Measurements from ENCODE around the gene LAMC2. TPM values are rescaled to one million over a fixed set of nuclear protein-coding genes. Genes with fewer than 3 reads are reported as not detected.

Gene LAMC2
- total and polyA plus RNA-seq, 2 of the 8 experiments (the other 6 are each of a cell fraction or from before 2014, with no cell fraction given): 4.6 to 12.9 TPM

- Histone ChIP-seq H3K27ac (ENCODE audit: low read depth, low read length) (no peak overlapping the region), H3K4ac (replicated peaks; ENCODE audit: insufficient read length, low read depth, low read length) (no peak overlapping the region), H2BK5ac (ENCODE audit: low read depth, low read length) (no peak overlapping the region), H3K23me2 (ENCODE audit: low read depth, low read length) (no peaks in the 10 kb centered on the region), H3K4me2 (ENCODE audit: insufficient read depth in 1 of 2, low read depth in 2 of 2, low read length in 2 of 2) (no peak overlapping the region), H3K79me2 (ENCODE audit: control insufficient read depth in 1 of 2, insufficient read depth in 2 of 2, low read length in 2 of 2) (no peaks in the 10 kb centered on the region), H4K20me1 (replicated peaks in 1 of 2; ENCODE audit: control insufficient read depth in 1 of 2, insufficient read depth in 2 of 2, low read length in 2 of 2) (no peaks in the 10 kb centered on the region), H3K79me1 (ENCODE audit: low read depth, low read length) (no peaks in the 10 kb centered on the region), H2BK15ac (ENCODE audit: low read length) (no peak overlapping the region), H3K27me3 (replicated peaks in 1 of 4; ENCODE audit: control insufficient read depth in 3 of 4, extremely low read depth in 1 of 4, insufficient read depth in 3 of 4, low read length in 3 of 4) (no peaks in the 10 kb centered on the region), H3K4me3 (ENCODE audit: extremely low read depth in 1 of 4, insufficient read depth in 2 of 4, low read depth in 3 of 4, low read length in 4 of 4) (no peak overlapping the region), H3K9me3 (ENCODE audit: insufficient read depth in 2 of 2, low read depth in 1 of 2, low read length in 1 of 2) (no peaks in the 10 kb centered on the region), H3K14ac (ENCODE audit: insufficient read length) (no peak overlapping the region), H2AFZ (ENCODE audit: low read length) (no peak overlapping the region), H2BK120ac (replicated peaks; ENCODE audit: low read depth, low read length) (no peak overlapping the region), H4K5ac (ENCODE audit: insufficient read length, low read depth, low read length) (no peak overlapping the region), H3K4me1 (replicated peaks in 1 of 4; ENCODE audit: control insufficient read depth in 3 of 4, insufficient read depth in 4 of 4, low read length in 3 of 4) (no peaks in the 10 kb centered on the region), H2AK5ac (ENCODE audit: low read depth, low read length) (no peak overlapping the region), H2BK20ac (ENCODE audit: low read length) (no peak overlapping the region), H3K23ac (ENCODE audit: insufficient read length) (no peak overlapping the region), H3K36me3 (ENCODE audit: control insufficient read depth in 2 of 4, insufficient read depth in 4 of 4, low read length in 3 of 4) (peaks cover 0 to 11% (median 6%) of the 10 kb centered on the region in 4 experiments; a peak in 5 of 8 replicates), H4K8ac (ENCODE audit: extremely low read depth, insufficient read depth, low read length) (no peak overlapping the region), H3K56ac (replicated peaks; ENCODE audit: insufficient read length, low read depth, low read length) (no peak overlapping the region), H3K18ac (ENCODE audit: extremely low read depth, low read length) (no peak overlapping the region), H4K91ac (replicated peaks; ENCODE audit: insufficient read length, low read length) (no peak overlapping the region), H3K9ac (replicated peaks in 1 of 4; ENCODE audit: extremely low read depth in 1 of 4, low read depth in 3 of 4, low read length in 3 of 4) (no peak overlapping the region), H2BK12ac (ENCODE audit: low read depth, low read length) (no peak overlapping the region)
- 89% methylated on average over 7 of the region's 7 CpGs; no CpG with 5 or more reads in 1 of the 2 experiments for WGBS, 2 experiments (ENCODE audit: extremely low coverage in 1 of 2, insufficient coverage in 1 of 2, insufficient read length in 1 of 2, insufficient replicate concordance in 2 of 2, low coverage in 1 of 2, low lambda C conversion rate in 2 of 2, missing lambda C conversion rate in 1 of 2)
- POLR2A ChIA-PET (ENCODE audit: partially characterized antibody): no interaction called here
- CTCF ChIA-PET (ENCODE audit: partially characterized antibody): interaction anchor here (0.7 to 1.0 kb wide), 2 partner anchors 16 to 91 kb away, joined by 3 read pairs; no protein-coding TSS in a partner anchor
- DNase-seq (ENCODE audit: low read depth in 1 of 2, low spot score in 2 of 2): no peak
- TF ChIP-seq SP2 (IDR thresholded peaks at IDR 0.05; ENCODE audit: low read length) (no peak), POLR2AphosphoS5 (IDR thresholded peaks at IDR 0.05; ENCODE audit: low read depth, low read length) (no peak), PHF8 (conservative IDR thresholded peaks at IDR 0.05; ENCODE audit: low read depth, low read length) (no peak), SIRT6 (IDR thresholded peaks at IDR 0.05; ENCODE audit: low read length) (no peak), HDAC2 (IDR thresholded peaks at IDR 0.05; ENCODE audit: borderline replicate concordance in 1 of 2, low read depth in 2 of 2, low read length in 2 of 2) (no peak)
- no peak for FAIRE-seq
These were observed 42.3 kb upstream of the LAMC2 start for GRCh38 chr1:183143576-183144315.
